ENCODE data around the gene RNF44. TPM values are rescaled to one million over a fixed set of nuclear protein-coding genes. Genes with fewer than 3 reads are reported as not detected.
"Not testable (repeated sequence)": the region's sequence is repeated elsewhere in the genome, so short reads cannot be mapped to it uniquely, and the experiment has no call there.

RNF44 gene
- total RNA-seq, 2 experiments from 2014 or later = 96.5 to 111 TPM

DNA sequence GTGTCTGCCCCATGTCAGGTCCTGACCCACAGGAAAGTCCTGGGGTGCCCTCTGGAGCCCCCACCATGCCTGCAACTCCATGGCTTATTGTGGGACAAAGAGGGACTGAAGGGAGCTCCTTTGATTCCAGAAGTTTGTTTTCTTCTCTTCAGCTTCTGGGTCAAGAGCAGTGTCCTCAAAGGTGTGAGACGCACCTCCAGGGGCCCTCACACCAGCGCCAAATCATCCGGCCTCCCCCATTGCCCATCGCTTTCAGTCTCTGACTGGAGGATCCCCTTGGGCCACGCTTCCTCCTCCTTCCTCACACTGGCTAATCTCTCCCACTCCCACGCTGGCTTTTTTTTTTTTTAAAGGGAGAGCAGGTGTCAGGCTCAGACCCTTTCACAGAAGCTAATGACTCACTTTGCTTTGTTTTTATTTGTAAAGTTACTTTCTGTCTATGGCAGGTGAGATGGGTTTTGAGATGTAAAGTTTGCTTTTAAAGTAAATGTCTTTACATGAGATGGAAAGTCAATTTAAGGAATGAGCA is 28.6 kb upstream of the RNF44 start:
- Mint-ChIP-seq H3K27ac (no peak overlapping the region), H3K4me3 (no peak overlapping the region), H3K27me3 (peaks cover 5% of the 10 kb centered on the region), H3K4me1 (peaks cover 10% of the 10 kb centered on the region), H3K36me3 (no peaks in the 10 kb centered on the region), H3K9me3 (ENCODE audit: low read depth) (no peaks in the 10 kb centered on the region)
- CTCF ChIA-PET = interaction anchor here (1.2 to 1.5 kb wide), 2 partner anchors 8 to 149 kb away, joined by 3 to 4 read pairs; partner anchors contain the start of gene CLTB
- no peak for DNase-seq
- ATAC-seq = no peak

DNA sequence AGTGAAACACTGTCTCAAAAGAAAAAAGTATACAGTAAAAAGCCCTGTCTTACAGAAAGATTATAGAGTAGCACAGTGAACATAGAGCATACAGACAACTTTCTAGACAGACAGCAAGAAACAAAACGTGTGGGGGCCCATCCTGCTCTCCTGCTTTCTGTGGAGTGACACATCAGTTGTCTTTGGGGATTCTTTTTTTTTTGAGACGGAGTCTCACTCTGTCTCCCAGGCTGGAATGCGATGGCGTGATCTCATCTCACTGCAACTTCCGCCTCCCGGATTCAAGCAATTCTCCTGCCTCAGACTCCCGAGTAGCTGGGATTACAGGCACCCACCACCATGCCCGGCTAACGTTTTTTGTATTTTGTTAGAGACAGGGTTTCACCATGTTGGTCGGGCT is 26.8 kb upstream of the RNF44 start:
- Mint-ChIP-seq H3K4me3 (no peak overlapping the region), H3K36me3 (no peaks in the 10 kb centered on the region), H3K9me3 (ENCODE audit: low read depth) (no peaks in the 10 kb centered on the region), H3K27ac (no peak overlapping the region), H3K4me1 (peaks cover 20% of the 10 kb centered on the region), H3K27me3 (peaks cover 4% of the 10 kb centered on the region)
- DNase-seq = no peak
- CTCF ChIA-PET = interaction anchor here (1.0 to 1.9 kb wide), 3 partner anchors 10 to 147 kb away, joined by 3 to 7 read pairs (median 5); no protein-coding TSS in a partner anchor
- no peak for ATAC-seq

DNA sequence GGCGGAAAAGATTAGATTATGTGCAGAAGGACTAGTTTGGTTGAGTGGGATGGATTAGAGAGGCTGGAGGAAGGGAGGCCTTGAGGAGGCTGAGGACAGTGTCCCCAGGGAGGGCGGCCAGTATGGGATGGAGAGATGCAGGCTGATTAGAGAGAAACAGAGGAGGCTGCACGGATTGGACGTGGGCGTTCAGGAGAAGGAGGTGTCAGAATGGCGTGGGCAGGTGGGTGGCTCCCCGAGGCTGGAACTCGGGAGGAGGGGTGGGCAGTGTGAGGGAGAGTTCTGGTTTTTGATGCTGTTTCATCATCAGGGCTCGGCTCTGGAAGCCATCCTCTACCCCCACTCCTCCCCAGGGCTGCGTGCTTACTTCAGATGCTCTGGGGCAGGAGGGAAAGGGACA is 25.0 kb upstream of the RNF44 start:
- DNase-seq (no peak), ATAC-seq (no peak)
- peaks cover 20% of the 10 kb centered on the region for H3K4me1 Mint-ChIP-seq
- no peaks in the 10 kb centered on the region for H3K9me3 Mint-ChIP-seq (ENCODE audit: low read depth)
- CTCF ChIA-PET = interaction anchor here (1.6 kb wide), 1 partner anchor 11 kb away, joined by 3 read pairs; no protein-coding TSS in a partner anchor
- H3K36me3 Mint-ChIP-seq = no peaks in the 10 kb centered on the region
- H3K27me3 Mint-ChIP-seq = peaks cover 4% of the 10 kb centered on the region
- no peak overlapping the region for H3K27ac Mint-ChIP-seq
- no peak overlapping the region for H3K4me3 Mint-ChIP-seq

DNA sequence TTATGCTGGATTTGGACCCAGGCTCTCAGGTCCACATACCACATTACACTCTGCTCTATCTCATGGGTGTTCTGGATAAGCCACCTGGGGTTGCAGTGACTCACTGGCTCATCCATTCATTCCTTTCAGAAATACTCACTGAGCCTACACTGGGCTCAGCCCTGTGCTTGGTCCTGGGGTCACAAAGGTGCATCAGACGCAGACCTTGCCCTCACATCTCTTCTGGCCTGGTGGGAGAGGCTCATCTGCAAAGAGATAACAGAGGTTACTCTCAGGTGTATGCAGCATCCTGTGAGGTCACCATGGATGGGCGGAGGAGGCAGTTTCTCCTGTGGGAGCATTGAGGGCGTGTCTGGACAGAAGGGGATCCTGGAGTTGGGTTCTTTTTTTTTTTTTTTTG is 24.1 kb upstream of the RNF44 start:
- no peaks in the 10 kb centered on the region for H3K9me3 Mint-ChIP-seq (ENCODE audit: low read depth)
- no peaks in the 10 kb centered on the region for H3K36me3 Mint-ChIP-seq
- no peak overlapping the region for H3K4me3 Mint-ChIP-seq
- peaks cover 22% of the 10 kb centered on the region for H3K4me1 Mint-ChIP-seq
- no peak overlapping the region for H3K27ac Mint-ChIP-seq
- CTCF ChIA-PET = interaction anchor here (1.6 kb wide), 1 partner anchor 12 kb away, joined by 3 read pairs; no protein-coding TSS in a partner anchor
- ATAC-seq (no peak), DNase-seq (no peak)
- H3K27me3 Mint-ChIP-seq = peaks cover 4% of the 10 kb centered on the region

DNA sequence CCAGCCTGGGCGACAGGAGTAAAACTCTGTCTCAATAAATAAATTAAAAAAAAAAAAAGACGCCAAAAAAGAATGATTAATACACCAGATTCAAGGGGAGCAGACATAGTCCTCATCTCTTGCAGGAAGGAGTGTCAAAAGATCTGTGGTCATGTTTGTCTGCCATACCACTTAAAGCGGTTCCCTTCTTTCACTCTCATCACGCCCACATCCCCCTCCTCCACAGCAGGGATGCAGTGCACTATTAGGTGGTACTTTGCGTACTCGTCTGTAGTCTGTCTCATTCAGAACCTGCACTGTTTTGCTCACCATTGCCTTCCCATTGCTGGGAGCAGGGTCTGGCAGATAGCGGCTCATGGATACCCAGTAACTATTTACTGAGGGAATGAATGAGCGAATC is 23.2 kb upstream of the RNF44 start:
- H3K9me3 Mint-ChIP-seq (ENCODE audit: low read depth) = no peaks in the 10 kb centered on the region
- peak; percentile 58 for ATAC-seq
- CTCF ChIA-PET = interaction anchor here (1.6 kb wide), 1 partner anchor 13 kb away, joined by 3 read pairs; no protein-coding TSS in a partner anchor
- peaks cover 30% of the 10 kb centered on the region for H3K4me1 Mint-ChIP-seq
- H3K27me3 Mint-ChIP-seq = peaks cover 4% of the 10 kb centered on the region
- H3K27ac Mint-ChIP-seq = no peak overlapping the region
- no peaks in the 10 kb centered on the region for H3K36me3 Mint-ChIP-seq
- DNase-seq = no peak
- H3K4me3 Mint-ChIP-seq = no peak overlapping the region

DNA sequence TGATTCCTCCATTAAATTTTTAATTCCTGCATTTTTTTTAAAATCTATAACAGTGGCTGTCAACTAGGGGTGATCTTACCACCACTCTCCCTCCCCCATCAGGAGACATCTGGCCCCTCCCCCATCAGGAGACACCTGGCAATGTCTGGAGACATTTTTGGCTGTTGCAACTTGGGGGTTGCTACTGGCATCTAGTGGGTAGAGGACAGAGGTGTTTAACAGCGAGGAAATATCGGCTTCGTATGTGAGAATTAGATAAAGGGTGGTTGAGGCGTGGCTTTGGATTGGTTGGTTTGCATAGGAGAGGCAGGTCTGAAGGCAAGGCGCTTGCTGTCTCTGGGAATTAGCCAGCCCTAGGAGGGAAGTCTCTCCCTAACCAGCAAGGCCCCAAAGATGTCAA is 22.5 kb upstream of the RNF44 start:
- CTCF ChIA-PET = interaction anchor here (0.9 kb wide), 1 partner anchor 144 kb away, joined by 3 read pairs; no protein-coding TSS in a partner anchor
- Mint-ChIP-seq H3K27me3 (peaks cover 4% of the 10 kb centered on the region), H3K27ac (no peak overlapping the region), H3K36me3 (no peaks in the 10 kb centered on the region), H3K9me3 (ENCODE audit: low read depth) (no peaks in the 10 kb centered on the region), H3K4me1 (peaks cover 37% of the 10 kb centered on the region), H3K4me3 (no peak overlapping the region)
- no peak for ATAC-seq
- no peak for DNase-seq

DNA sequence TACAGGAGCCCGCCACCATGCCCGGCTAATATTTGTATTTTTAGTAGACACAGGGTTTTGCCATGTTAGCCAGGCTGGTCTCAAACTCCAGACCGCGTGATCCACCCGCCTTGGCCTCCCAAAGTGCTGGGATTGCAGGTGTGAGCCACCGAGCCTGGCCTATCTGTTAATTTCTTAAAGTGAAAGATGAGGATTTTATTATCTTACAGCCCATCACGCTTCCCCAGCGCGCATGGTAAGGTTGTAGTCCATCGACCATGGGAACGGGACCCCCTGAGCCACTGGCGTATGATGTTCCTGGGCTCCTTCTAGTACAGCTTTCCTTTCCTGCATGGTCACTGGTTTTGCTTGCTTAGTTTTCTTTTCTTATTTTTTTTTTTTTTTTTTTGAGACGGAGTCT is 20.6 kb upstream of the RNF44 start:
- no peak for ATAC-seq
- Mint-ChIP-seq H3K36me3 (no peaks in the 10 kb centered on the region), H3K4me3 (no peak overlapping the region), H3K9me3 (ENCODE audit: low read depth) (no peaks in the 10 kb centered on the region), H3K4me1 (peaks cover 50% of the 10 kb centered on the region), H3K27me3 (peaks cover 4% of the 10 kb centered on the region), H3K27ac (no peak overlapping the region)
- CTCF ChIA-PET = interaction anchor here (0.7 to 2.6 kb wide), 4 partner anchors 8 to 169 kb away, joined by 4 to 11 read pairs (median 5); partner anchors contain the start of gene CDHR2
- no peak for DNase-seq

DNA sequence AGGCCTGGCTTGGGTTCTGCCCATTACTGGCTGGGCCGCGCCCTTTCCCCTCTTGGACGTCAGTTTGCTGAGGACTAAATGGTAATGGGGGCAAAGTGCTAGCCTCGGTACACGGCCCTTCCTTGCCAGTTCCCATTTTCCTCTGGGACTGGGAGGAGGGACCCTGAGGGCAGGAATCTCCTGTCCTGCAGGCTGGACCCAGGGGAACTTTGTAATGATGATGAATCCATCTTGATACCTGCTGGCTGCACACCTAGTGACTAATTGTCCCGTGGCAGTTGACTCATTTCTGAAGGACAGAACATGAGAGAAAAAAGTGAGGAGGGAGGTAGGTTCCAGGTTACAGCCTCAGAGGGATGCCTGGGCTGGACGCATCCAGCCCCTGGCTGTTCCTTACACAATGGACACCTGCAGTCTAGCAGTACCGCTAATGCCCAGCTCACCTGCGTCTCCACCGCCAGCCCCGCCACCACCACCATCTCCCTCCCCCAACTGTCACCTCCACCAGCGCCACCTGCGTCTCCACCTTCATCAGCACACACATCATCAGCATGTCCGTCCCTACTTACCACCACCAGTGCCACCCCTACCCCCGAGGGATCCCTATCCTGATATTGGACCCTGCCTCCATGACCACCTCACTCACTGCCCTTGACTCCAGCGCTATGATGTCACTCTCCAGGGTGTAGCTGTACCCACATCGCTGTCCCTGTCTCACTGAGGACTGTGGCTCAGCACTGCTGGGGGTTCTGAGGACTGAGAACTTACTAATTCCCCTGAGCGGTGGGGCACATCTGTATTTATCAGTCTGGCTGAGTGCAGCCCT is 16.3 kb upstream of the RNF44 start:
- CTCF ChIA-PET = interaction anchor here (1.0 to 1.6 kb wide), 3 partner anchors 10 to 137 kb away, joined by 3 to 5 read pairs (median 3); partner anchors contain the start of gene CLTB
- H3K27me3 Mint-ChIP-seq = no peaks in the 10 kb centered on the region
- no peak overlapping the region for H3K27ac Mint-ChIP-seq
- peaks cover 41% of the 10 kb centered on the region for H3K4me1 Mint-ChIP-seq
- no peaks in the 10 kb centered on the region for H3K36me3 Mint-ChIP-seq
- DNase-seq (no peak), ATAC-seq (peak; percentile 30)
- no peaks in the 10 kb centered on the region for H3K9me3 Mint-ChIP-seq (ENCODE audit: low read depth)
- no peak overlapping the region for H3K4me3 Mint-ChIP-seq

DNA sequence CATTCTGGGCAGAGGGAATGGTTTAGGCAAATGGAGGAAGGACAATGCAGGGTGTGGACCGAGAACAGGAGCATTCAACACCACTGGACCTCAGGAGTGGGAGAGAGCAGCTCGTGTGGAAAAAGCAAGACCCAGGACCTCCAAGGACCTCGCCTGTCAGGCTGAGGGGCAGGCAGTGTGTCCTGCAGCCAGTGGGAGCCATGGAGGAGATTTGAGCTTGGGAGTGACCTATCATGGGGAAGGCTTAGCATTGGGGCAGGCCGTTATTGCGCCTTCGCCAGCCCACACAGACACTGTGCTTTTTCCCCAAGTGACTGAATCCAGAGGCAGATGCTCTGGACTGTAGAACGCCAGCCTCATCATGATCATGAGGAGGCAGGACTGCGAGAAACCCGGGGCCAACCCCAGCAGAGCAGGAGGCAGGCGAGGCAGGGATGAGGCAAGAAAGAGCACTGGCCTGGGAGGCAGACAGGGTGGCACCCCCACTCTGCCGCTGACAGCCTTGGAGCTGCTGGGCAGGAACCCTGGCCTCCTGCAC is 15.2 kb upstream of the RNF44 start:
- no peak for DNase-seq
- CTCF ChIA-PET = no interaction called here

DNA sequence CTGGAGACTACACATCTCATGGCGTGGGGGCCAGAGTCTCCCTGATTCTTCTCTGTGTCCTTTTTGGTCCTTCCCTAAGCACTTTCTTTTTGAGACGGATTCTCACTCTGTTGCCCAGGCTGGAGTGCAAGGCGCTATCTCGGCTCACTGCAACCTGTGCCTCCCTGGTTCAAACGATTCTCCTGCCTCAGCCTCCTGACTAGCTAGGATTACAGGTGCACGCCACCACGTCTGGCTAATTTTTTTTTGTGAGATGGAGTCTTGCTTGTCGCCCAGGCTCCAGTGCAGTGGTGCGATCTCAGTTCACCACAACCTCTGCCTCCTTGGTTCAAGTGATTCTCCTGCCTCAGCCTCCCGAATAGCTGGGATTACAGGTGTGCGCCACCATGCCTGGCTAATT is 13.7 kb upstream of the RNF44 start:
- not testable (repeated sequence) for H3K27ac Mint-ChIP-seq; DNase-seq; ATAC-seq; H3K27me3 Mint-ChIP-seq; H3K36me3 Mint-ChIP-seq; H3K4me3 Mint-ChIP-seq; H3K9me3 Mint-ChIP-seq (ENCODE audit: low read depth)
- CTCF ChIA-PET = interaction anchor here (1.2 kb wide), 1 partner anchor 23 kb away, joined by 3 read pairs; no protein-coding TSS in a partner anchor
- H3K4me1 Mint-ChIP-seq = peaks cover 41% of the 10 kb centered on the region

More for the DNA sequence above, 15.2 kb upstream of the RNF44 start:
- no peak overlapping the region for H3K27ac Mint-ChIP-seq
- no peak for ATAC-seq
- H3K4me3 Mint-ChIP-seq = no peak overlapping the region
- no peaks in the 10 kb centered on the region for H3K9me3 Mint-ChIP-seq (ENCODE audit: low read depth)
- peaks cover 45% of the 10 kb centered on the region for H3K4me1 Mint-ChIP-seq
- no peaks in the 10 kb centered on the region for H3K36me3 Mint-ChIP-seq
- no peaks in the 10 kb centered on the region for H3K27me3 Mint-ChIP-seq

DNA sequence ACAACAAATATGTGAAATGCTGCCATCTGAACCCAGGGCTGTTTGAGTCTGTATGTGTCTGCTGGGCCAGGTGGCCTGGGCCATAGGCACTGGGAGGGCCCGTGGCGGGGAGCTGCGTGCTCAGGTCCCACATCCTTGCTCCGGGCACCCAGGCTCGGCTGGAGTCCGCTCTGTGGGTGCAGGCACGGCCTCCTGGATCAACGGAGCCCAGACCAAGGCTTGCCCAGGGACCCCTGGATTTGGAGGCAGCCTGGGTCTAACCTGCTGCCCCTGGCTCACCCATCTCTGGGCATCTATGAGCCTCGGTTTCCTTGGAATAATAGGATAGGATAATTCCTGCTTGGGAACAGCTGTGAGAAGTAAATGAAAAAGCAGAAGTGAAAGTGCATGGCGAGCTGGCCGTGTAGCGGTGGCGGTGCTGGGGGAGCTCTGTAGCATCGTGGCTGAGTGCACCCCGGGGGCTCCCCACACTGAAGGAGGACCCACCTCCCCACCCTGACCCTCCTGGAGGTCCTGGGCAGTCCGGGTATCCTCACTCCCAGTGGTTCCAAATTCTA is 13.2 kb upstream of the RNF44 start:
- CTCF ChIA-PET = interaction anchor here (1.2 kb wide), 1 partner anchor 23 kb away, joined by 3 read pairs; no protein-coding TSS in a partner anchor
- ATAC-seq (no peak), DNase-seq (no peak)
- Mint-ChIP-seq H3K9me3 (ENCODE audit: low read depth) (no peaks in the 10 kb centered on the region), H3K4me3 (no peak overlapping the region), H3K36me3 (no peaks in the 10 kb centered on the region), H3K4me1 (peaks cover 37% of the 10 kb centered on the region), H3K27me3 (no peaks in the 10 kb centered on the region), H3K27ac (no peak overlapping the region)

DNA sequence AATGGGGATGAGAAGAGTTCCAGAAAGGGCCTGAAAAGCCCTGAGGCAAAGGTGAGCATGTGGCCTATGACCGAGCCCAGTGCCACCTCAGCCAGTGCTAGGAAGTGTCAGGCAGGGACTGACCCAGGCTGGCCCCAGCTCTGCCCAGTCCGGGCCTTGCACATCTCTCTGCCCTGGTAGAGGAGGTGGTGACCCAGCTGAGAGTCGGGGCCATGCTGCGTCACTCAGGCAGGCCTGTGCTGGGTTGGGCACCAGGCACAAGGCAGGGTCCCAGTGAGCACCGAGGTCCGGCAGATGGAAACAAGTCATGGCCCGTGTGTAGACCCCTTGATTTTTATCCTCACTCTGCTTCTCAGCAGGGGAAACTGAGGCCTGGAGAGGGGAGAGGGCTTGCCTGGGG is 12.7 kb upstream of the RNF44 start:
- no peaks in the 10 kb centered on the region for H3K9me3 Mint-ChIP-seq (ENCODE audit: low read depth)
- ATAC-seq (no peak), DNase-seq (no peak)
- CTCF ChIA-PET = interaction anchor here (0.7 to 1.2 kb wide), 2 partner anchors 9 to 133 kb away, joined by 3 to 4 read pairs; no protein-coding TSS in a partner anchor
- no peak overlapping the region for H3K27ac Mint-ChIP-seq
- H3K4me3 Mint-ChIP-seq = no peak overlapping the region
- no peaks in the 10 kb centered on the region for H3K27me3 Mint-ChIP-seq
- H3K36me3 Mint-ChIP-seq = no peaks in the 10 kb centered on the region
- H3K4me1 Mint-ChIP-seq = peaks cover 36% of the 10 kb centered on the region

DNA sequence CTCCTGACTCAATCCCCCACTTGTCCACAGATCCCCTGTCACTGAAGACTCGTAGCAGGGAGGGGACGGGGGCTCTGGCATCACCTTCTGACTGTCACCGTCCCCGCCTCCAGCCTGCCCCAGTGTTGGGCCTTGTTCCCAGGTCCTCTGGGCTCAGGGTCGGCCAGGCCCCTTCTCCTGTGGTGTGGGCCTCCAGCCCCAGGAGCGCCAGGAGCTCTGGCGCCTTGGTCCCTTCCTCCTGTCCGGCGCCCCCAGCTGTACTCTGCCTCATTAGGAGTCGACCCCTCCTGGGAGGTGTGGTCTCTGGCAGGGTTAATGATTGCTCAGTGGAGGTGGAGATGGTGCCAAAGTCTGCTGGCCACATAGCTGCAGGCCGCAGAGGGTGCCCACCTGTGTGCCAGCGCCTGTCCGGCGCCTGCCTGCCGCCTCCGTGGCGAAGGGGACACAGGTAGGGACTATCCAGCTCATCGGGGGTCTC is 11.8 kb upstream of the RNF44 start, which contains the start of gene CDHR2:
CDHR2 (plus strand) TSS at position 376 of the 478 bp plus-strand sequence. CDS start 16,011 bp downstream, outside the sequence.
- CTCF ChIA-PET = interaction anchor here (0.6 to 1.2 kb wide), 2 partner anchors 10 to 1729 kb away, joined by 3 to 4 read pairs; no protein-coding TSS in a partner anchor

More for the DNA sequence above, 11.8 kb upstream of the RNF44 start, which contains the start of gene CDHR2:
- peaks cover 34% of the 10 kb centered on the region for H3K4me1 Mint-ChIP-seq
- H3K4me3 Mint-ChIP-seq = no peak within 1 kb of the TSS
- DNase-seq = no peak
- H3K27me3 Mint-ChIP-seq = no peaks in the 10 kb centered on the region
- ATAC-seq = no peak
- H3K36me3 Mint-ChIP-seq = no peaks in the 10 kb centered on the region
- H3K27ac Mint-ChIP-seq = no peak within 1 kb of the TSS
- no peaks in the 10 kb centered on the region for H3K9me3 Mint-ChIP-seq (ENCODE audit: low read depth)
